Epithelial cell of esophagus (primary cell): ENCODE results near the gene PLPP7.
A peak's percentile ranks its signal among the peaks of the same experiment; 100 is the strongest.

ENCODE experiments used
- DNase-seq: peaks from one replicate; pipeline ENCODE4 v3.0.0; 2010; ENCODE audit warnings: low read depth
- H3K4me3 ChIP-seq: 2 replicates; pipeline ENCODE4 v1.5.1; 2011; ENCODE audit warnings: mild to moderate bottlenecking, low read length, control low read depth
- TF ChIP-seq, protein P1 (sequence below): IDR thresholded peaks from 2 replicates; pipeline ENCODE4 v1.5.1; 2011; ENCODE audit warnings: low read depth, mild to moderate bottlenecking, low read length, control low read depth, inconsistent platforms; ENCODE audit not compliant: insufficient read depth; ENCODE audit errors: missing control alignments

Gene PLPP7

GRCh38 chr9:131300444-131300843 lies 10.9 kb downstream of the PLPP7 start:
- DNase-seq = no peak
- no peak overlapping the region for H3K4me3 ChIP-seq
- TF ChIP-seq, protein P1, sequence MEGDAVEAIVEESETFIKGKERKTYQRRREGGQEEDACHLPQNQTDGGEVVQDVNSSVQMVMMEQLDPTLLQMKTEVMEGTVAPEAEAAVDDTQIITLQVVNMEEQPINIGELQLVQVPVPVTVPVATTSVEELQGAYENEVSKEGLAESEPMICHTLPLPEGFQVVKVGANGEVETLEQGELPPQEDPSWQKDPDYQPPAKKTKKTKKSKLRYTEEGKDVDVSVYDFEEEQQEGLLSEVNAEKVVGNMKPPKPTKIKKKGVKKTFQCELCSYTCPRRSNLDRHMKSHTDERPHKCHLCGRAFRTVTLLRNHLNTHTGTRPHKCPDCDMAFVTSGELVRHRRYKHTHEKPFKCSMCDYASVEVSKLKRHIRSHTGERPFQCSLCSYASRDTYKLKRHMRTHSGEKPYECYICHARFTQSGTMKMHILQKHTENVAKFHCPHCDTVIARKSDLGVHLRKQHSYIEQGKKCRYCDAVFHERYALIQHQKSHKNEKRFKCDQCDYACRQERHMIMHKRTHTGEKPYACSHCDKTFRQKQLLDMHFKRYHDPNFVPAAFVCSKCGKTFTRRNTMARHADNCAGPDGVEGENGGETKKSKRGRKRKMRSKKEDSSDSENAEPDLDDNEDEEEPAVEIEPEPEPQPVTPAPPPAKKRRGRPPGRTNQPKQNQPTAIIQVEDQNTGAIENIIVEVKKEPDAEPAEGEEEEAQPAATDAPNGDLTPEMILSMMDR = no peak

- TF ChIP-seq, protein P1 = no peak
- no peak for DNase-seq
- no peak overlapping the region for H3K4me3 ChIP-seq
These were observed 12.9 kb downstream of the PLPP7 start for GRCh38 chr9:131302244-131303075.

DNA sequence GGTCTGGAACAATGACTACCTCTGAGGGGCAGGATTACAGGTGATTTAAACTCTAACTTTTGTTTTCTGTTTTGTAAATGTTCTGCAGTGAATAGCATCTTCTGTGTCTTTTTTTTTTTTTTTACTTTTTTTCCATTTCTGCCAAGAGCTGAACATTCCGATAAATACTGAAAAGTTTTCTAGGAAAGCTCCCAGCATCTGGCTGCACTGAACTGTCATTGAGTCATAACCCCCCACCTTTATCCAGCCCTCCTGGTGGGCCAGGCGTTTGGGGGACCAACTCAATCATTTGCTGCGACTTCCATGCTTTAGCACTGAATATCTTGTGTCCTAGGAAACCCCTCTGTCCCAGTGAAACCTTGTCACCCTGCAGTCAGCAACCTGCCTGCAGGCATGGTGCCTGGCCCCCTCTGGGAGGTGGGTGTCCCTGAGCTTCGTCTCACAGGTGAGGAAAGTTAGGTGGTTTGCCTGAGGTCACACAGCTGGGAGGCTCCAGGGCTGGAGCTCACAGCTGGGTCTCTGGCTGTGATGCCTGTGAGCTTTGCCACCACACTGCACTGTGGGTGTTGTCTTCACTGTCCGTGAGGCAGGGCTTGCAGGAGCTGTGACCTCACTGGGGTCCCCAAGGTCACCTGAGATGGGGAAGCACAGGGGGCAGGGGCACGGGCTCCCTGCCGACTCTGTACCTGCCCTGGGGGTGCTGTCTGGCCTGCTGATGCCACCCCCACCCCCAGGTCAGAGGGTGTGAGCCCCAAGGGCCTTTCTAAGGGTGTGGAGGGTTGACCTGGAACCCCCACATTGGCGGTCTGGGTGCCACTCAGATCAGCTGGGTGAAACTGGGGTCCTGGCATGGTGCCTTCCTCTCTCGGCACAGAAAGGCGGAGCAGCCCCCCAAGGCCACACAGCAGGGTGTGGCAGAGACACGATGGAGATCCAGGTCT lies 14.1 kb downstream of the PLPP7 start:
- no peak for DNase-seq
- H3K4me3 ChIP-seq = no peak overlapping the region
- TF ChIP-seq, protein P1 = no peak

- no peak overlapping the region for H3K4me3 ChIP-seq
- DNase-seq = peak; percentile 34
- TF ChIP-seq, protein P1 = no peak
These were observed 15.3 kb downstream of the PLPP7 start for GRCh38 chr9:131304676-131305355.

DNA sequence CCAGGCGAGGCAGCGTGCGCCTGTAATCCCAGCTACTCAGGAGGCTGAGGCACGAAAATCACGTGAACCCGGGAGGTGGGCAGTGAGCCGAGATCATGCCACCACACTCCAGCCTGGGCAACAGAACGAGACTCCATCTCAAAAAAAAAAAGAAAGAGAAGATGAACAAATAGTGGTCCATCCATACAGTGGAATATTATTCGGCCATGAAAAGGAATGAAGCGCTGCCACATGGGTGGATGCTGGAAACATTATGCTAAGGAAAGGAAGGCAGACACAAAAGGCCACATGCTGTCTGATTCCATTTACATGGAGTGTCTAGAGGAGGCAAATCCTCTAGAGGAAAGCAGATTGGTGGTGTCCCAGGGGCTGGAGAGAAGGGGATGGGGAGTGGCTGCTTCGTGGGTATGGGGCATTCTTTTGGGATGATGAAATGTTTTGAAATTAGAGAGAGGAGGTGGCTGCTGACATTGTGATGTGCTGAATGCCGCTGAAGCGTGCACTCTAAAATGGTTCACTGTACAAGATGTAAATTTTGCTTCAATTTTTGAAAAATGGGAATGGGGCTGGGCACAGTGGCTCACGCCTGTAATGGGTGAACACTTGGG lies 17.0 kb downstream of the PLPP7 start:
- TF ChIP-seq, protein P1 = no peak
- H3K4me3 ChIP-seq = no peak overlapping the region
- DNase-seq = no peak

GRCh38 chr9:131307974-131308373 lies 18.5 kb downstream of the PLPP7 start:
- no peak overlapping the region for H3K4me3 ChIP-seq
- TF ChIP-seq, protein P1 = no peak
- DNase-seq = no peak
